Activated CD8-positive, alpha-beta memory T cell treated with anti-CD3 and anti-CD28 coated beads, Interleukin-2, amount 10 ng/mL, durations not matched to agents 7 days and 5 days (primary cell): ENCODE data around the gene WTIP. TPM values are rescaled to one million over a fixed set of nuclear protein-coding genes. Genes with fewer than 3 reads are reported as not detected.
"Not testable (repeated sequence)": the region's sequence is repeated elsewhere in the genome, so short reads cannot be mapped to it uniquely, and the experiment has no call there.

Experiments
- ATAC-seq: fragments of 150-1000 bp; cut with Tn5 transposase; one replicate; pipeline ENCODE4 v1.10.0; 2021; ENCODE audit warnings: moderate library complexity
- CTCF ChIA-PET: fragments of 350-600 bp; sonication (Branson Sonifier 250); formaldehyde crosslinking; loops from one replicate; lab custom pipeline; 2021; ENCODE audit warnings: antibody characterized with exemption; lab: Charles Lee
- DNase-seq: peaks from one replicate; pipeline ENCODE4 v3.0.0-alpha.2; 2020
- H3K27ac Mint-ChIP-seq: one replicate; pipeline ENCODE4 v1.8.0; 2021; ENCODE audit warnings: mild to moderate bottlenecking, mixed read lengths
- H3K27me3 Mint-ChIP-seq: one replicate; pipeline ENCODE4 v1.8.0; 2021; ENCODE audit warnings: mixed read lengths
- H3K36me3 Mint-ChIP-seq: one replicate; pipeline ENCODE4 v1.8.0; 2021; ENCODE audit warnings: mild to moderate bottlenecking, mixed read lengths
- H3K4me1 Mint-ChIP-seq: one replicate; pipeline ENCODE4 v1.8.0; 2021; ENCODE audit warnings: mixed read lengths
- H3K4me3 Mint-ChIP-seq: one replicate; pipeline ENCODE4 v1.8.0; 2021; ENCODE audit warnings: mild to moderate bottlenecking, moderate library complexity, mixed read lengths
- H3K9me3 Mint-ChIP-seq: one replicate; pipeline ENCODE4 v1.8.0; 2022; ENCODE audit warnings: low read depth, mixed read lengths
- total RNA-seq, 2 experiments: library from RNA; stranded (reverse); gene quantifications; one replicate each; pipeline ENCODE4 v1.2.3, GENCODE V29; 2021

Gene WTIP
- total RNA-seq, 2 experiments from 2014 or later: 0.33 to 0.99 TPM

- ATAC-seq: no peak
- H3K36me3 Mint-ChIP-seq: no peaks in the 10 kb centered on the region
- peak; percentile 38 for DNase-seq
- no peak overlapping the region for H3K4me3 Mint-ChIP-seq
- H3K27me3 Mint-ChIP-seq: peaks cover 13% of the 10 kb centered on the region
- H3K4me1 Mint-ChIP-seq: peaks cover 11% of the 10 kb centered on the region
- no peak overlapping the region for H3K27ac Mint-ChIP-seq
- CTCF ChIA-PET: interaction anchor here (0.7 to 1.3 kb wide), 3 partner anchors 27 to 1826 kb away, joined by 3 to 5 read pairs (median 3); no protein-coding TSS in a partner anchor
- no peaks in the 10 kb centered on the region for H3K9me3 Mint-ChIP-seq
These were observed 21.2 kb downstream of the WTIP start for GRCh38 chr19:34502582-34503411.

GRCh38 chr19:34503531-34504272, 22.1 kb downstream of the WTIP start:
- peak; percentile 30 for DNase-seq
- H3K4me3 Mint-ChIP-seq: no peak overlapping the region
- H3K9me3 Mint-ChIP-seq: no peaks in the 10 kb centered on the region
- no peak overlapping the region for H3K27ac Mint-ChIP-seq
- CTCF ChIA-PET: interaction anchor here (1.3 kb wide), 1 partner anchor 26 kb away, joined by 3 read pairs; no protein-coding TSS in a partner anchor
- no peak for ATAC-seq
- H3K4me1 Mint-ChIP-seq: peaks cover 7% of the 10 kb centered on the region
- no peaks in the 10 kb centered on the region for H3K36me3 Mint-ChIP-seq
- H3K27me3 Mint-ChIP-seq: peaks cover 13% of the 10 kb centered on the region

- CTCF ChIA-PET: no interaction called here
- peaks cover 7% of the 10 kb centered on the region for H3K4me1 Mint-ChIP-seq
- peaks cover 13% of the 10 kb centered on the region for H3K27me3 Mint-ChIP-seq
- DNase-seq: peak; percentile 21
- ATAC-seq: no peak
- no peak overlapping the region for H3K4me3 Mint-ChIP-seq
- H3K27ac Mint-ChIP-seq: no peak overlapping the region
- no peaks in the 10 kb centered on the region for H3K36me3 Mint-ChIP-seq
- no peaks in the 10 kb centered on the region for H3K9me3 Mint-ChIP-seq
These were observed 22.8 kb downstream of the WTIP start for GRCh38 chr19:34504273-34504808.

- no peak overlapping the region for H3K27ac Mint-ChIP-seq
- DNase-seq: peak; percentile 32
- H3K36me3 Mint-ChIP-seq: no peaks in the 10 kb centered on the region
- CTCF ChIA-PET: no interaction called here
- no peak for ATAC-seq
- H3K4me3 Mint-ChIP-seq: no peak overlapping the region
- no peaks in the 10 kb centered on the region for H3K9me3 Mint-ChIP-seq
- peaks cover 7% of the 10 kb centered on the region for H3K4me1 Mint-ChIP-seq
- peaks cover 11% of the 10 kb centered on the region for H3K27me3 Mint-ChIP-seq
These were observed 23.3 kb downstream of the WTIP start for GRCh38 chr19:34504809-34505291.

GRCh38 chr19:34505321-34506025, 23.9 kb downstream of the WTIP start:
- H3K9me3 Mint-ChIP-seq: no peaks in the 10 kb centered on the region
- peaks cover 7% of the 10 kb centered on the region for H3K4me1 Mint-ChIP-seq
- H3K36me3 Mint-ChIP-seq: no peaks in the 10 kb centered on the region
- CTCF ChIA-PET: no interaction called here
- ATAC-seq (no peak), DNase-seq (no peak)
- H3K27me3 Mint-ChIP-seq: peaks cover 9% of the 10 kb centered on the region
- H3K4me3 Mint-ChIP-seq: no peak overlapping the region
- H3K27ac Mint-ChIP-seq: no peak overlapping the region

- Mint-ChIP-seq H3K36me3 (no peaks in the 10 kb centered on the region), H3K27me3 (peaks cover 6% of the 10 kb centered on the region), H3K4me1 (peaks cover 7% of the 10 kb centered on the region), H3K4me3 (no peak overlapping the region), H3K27ac (no peak overlapping the region), H3K9me3 (no peaks in the 10 kb centered on the region)
- ATAC-seq (no peak), DNase-seq (no peak)
- CTCF ChIA-PET: no interaction called here
These were observed 24.4 kb downstream of the WTIP start for GRCh38 chr19:34506026-34506370.

GRCh38 chr19:34507414-34508067, 26.0 kb downstream of the WTIP start:
- Mint-ChIP-seq H3K4me1 (no peaks in the 10 kb centered on the region), H3K27ac (no peak overlapping the region), H3K9me3 (no peaks in the 10 kb centered on the region), H3K4me3 (no peak overlapping the region), H3K27me3 (no peaks in the 10 kb centered on the region), H3K36me3 (no peaks in the 10 kb centered on the region)
- ATAC-seq (no peak), DNase-seq (no peak)
- CTCF ChIA-PET: no interaction called here

GRCh38 chr19:34508540-34508939, 27.0 kb downstream of the WTIP start:
- Mint-ChIP-seq H3K36me3 (no peaks in the 10 kb centered on the region), H3K9me3 (no peaks in the 10 kb centered on the region), H3K27ac (no peak overlapping the region), H3K4me1 (no peaks in the 10 kb centered on the region), H3K4me3 (no peak overlapping the region), H3K27me3 (no peaks in the 10 kb centered on the region)
- ATAC-seq (no peak), DNase-seq (no peak)
- CTCF ChIA-PET: no interaction called here

- not testable (repeated sequence) for ATAC-seq, H3K4me3 Mint-ChIP-seq, DNase-seq
These were observed 29.3 kb downstream of the WTIP start for GRCh38 chr19:34510904-34511303.

GRCh38 chr19:34512254-34512822, 30.8 kb downstream of the WTIP start:
- CTCF ChIA-PET: no interaction called here
- no peak overlapping the region for H3K4me3 Mint-ChIP-seq
- H3K4me1 Mint-ChIP-seq: no peaks in the 10 kb centered on the region
- H3K27me3 Mint-ChIP-seq: no peaks in the 10 kb centered on the region
- H3K36me3 Mint-ChIP-seq: no peaks in the 10 kb centered on the region
- H3K9me3 Mint-ChIP-seq: no peaks in the 10 kb centered on the region
- no peak overlapping the region for H3K27ac Mint-ChIP-seq
- ATAC-seq (no peak), DNase-seq (no peak)

More at GRCh38 chr19:34510904-34511303, 29.3 kb downstream of the WTIP start:
- H3K27ac Mint-ChIP-seq, H3K27me3 Mint-ChIP-seq, H3K4me1 Mint-ChIP-seq, CTCF ChIA-PET, H3K9me3 Mint-ChIP-seq, H3K36me3 Mint-ChIP-seq: not testable (repeated sequence)

- CTCF ChIA-PET: no interaction called here
- no peak overlapping the region for H3K27ac Mint-ChIP-seq
These were observed 32.2 kb downstream of the WTIP start for GRCh38 chr19:34513767-34514166.

GRCh38 chr19:34519602-34520001, 38.0 kb downstream of the WTIP start:
- no peak for ATAC-seq

More at GRCh38 chr19:34513767-34514166, 32.2 kb downstream of the WTIP start:
- no peak overlapping the region for H3K4me3 Mint-ChIP-seq
- H3K27me3 Mint-ChIP-seq: no peaks in the 10 kb centered on the region
- DNase-seq: no peak
- H3K9me3 Mint-ChIP-seq: no peaks in the 10 kb centered on the region
- no peaks in the 10 kb centered on the region for H3K36me3 Mint-ChIP-seq
- no peaks in the 10 kb centered on the region for H3K4me1 Mint-ChIP-seq
- no peak for ATAC-seq

More at GRCh38 chr19:34519602-34520001, 38.0 kb downstream of the WTIP start:
- Mint-ChIP-seq H3K27ac (no peak overlapping the region), H3K4me3 (no peak overlapping the region), H3K4me1 (no peaks in the 10 kb centered on the region), H3K9me3 (no peaks in the 10 kb centered on the region), H3K27me3 (peaks cover 9% of the 10 kb centered on the region), H3K36me3 (no peaks in the 10 kb centered on the region)
- DNase-seq: no peak
- CTCF ChIA-PET: no interaction called here
